Vagina (tissue), 2 donors: ENCODE data around the gene DHX34. TPM values are rescaled to one million over a fixed set of nuclear protein-coding genes. Genes with fewer than 3 reads are reported as not detected.
A peak's percentile ranks its signal among the peaks of the same experiment; 100 is the strongest.
"Not testable (repeated sequence)": the region's sequence is repeated elsewhere in the genome, so short reads cannot be mapped to it uniquely, and the experiment has no call there.

Experiments used
- DNase-seq, 2 donors: peaks; one replicate each; pipeline ENCODE4 v3.0.0-alpha.2; 2017; ENCODE audit errors: extremely low spot score in 2 of 2
- H3K27ac ChIP-seq: fragments of 200-600 bp; sonication (generic); one replicate; pipeline ENCODE4 v1.5.1; 2019
- H3K27me3 ChIP-seq: fragments of 200-600 bp; sonication (generic); one replicate; pipeline ENCODE4 v1.5.1; 2019
- H3K36me3 ChIP-seq, 2 donors: fragments of 200-600 bp; sonication (generic); one replicate each; pipeline ENCODE4 v1.5.1; 2017 to 2019
- H3K4me1 ChIP-seq: fragments of 200-600 bp; sonication (generic); one replicate; pipeline ENCODE4 v1.5.1; 2019
- H3K4me3 ChIP-seq, 2 donors: fragments of 200-600 bp; sonication (generic); 1 replicate in 1 of 2; 2 replicates in 1 of 2; pipeline ENCODE4 v1.5.1; 2016 to 2019
- H3K9me3 ChIP-seq: fragments of 200-600 bp; sonication (generic); one replicate; pipeline ENCODE4 v1.5.1; 2019
- POLR2A ChIP-seq, 2 donors: fragments of 450-650 bp; IDR thresholded peaks; one replicate each; pipeline ENCODE4 v1.6.1; 2017; ENCODE audit warnings: antibody characterized with exemption in 2 of 2, mild to moderate bottlenecking in 2 of 2, moderate library complexity in 2 of 2
- POLR2AphosphoS5 ChIP-seq, 2 donors: sonication (generic); formaldehyde crosslinking; IDR thresholded peaks; one replicate each; pipeline ENCODE4 v1.9.0; 2017; ENCODE audit warnings: antibody characterized with exemption in 2 of 2, mild to moderate bottlenecking in 2 of 2, low read depth in 1 of 2; ENCODE audit not compliant: insufficient read depth in 1 of 2
- intact Hi-C: fragments of 100-400 bp; cut with DNase I; formaldehyde crosslinking; loops from one replicate; pipeline ENCODE4 v1.15.1; 2023
- total RNA-seq: library from RNA; depleted of rRNA; stranded (reverse); fragments of >200 nt; gene quantifications from one replicate; pipeline ENCODE4 v1.2.3, GENCODE V29; 2016
- TF ChIP-seq, protein P1 (sequence below), 3 experiments: fragments of 450-650 bp in 2 of 3; fragments of 200-600 bp in 1 of 3; sonication (generic) in 1 of 3; IDR thresholded peaks; one replicate each; pipeline ENCODE4 v1.5.1; 2017 to 2019; ENCODE audit warnings: antibody characterized with exemption in 3 of 3, mild to moderate bottlenecking in 2 of 3, moderate library complexity in 2 of 3

Gene DHX34, protein sequence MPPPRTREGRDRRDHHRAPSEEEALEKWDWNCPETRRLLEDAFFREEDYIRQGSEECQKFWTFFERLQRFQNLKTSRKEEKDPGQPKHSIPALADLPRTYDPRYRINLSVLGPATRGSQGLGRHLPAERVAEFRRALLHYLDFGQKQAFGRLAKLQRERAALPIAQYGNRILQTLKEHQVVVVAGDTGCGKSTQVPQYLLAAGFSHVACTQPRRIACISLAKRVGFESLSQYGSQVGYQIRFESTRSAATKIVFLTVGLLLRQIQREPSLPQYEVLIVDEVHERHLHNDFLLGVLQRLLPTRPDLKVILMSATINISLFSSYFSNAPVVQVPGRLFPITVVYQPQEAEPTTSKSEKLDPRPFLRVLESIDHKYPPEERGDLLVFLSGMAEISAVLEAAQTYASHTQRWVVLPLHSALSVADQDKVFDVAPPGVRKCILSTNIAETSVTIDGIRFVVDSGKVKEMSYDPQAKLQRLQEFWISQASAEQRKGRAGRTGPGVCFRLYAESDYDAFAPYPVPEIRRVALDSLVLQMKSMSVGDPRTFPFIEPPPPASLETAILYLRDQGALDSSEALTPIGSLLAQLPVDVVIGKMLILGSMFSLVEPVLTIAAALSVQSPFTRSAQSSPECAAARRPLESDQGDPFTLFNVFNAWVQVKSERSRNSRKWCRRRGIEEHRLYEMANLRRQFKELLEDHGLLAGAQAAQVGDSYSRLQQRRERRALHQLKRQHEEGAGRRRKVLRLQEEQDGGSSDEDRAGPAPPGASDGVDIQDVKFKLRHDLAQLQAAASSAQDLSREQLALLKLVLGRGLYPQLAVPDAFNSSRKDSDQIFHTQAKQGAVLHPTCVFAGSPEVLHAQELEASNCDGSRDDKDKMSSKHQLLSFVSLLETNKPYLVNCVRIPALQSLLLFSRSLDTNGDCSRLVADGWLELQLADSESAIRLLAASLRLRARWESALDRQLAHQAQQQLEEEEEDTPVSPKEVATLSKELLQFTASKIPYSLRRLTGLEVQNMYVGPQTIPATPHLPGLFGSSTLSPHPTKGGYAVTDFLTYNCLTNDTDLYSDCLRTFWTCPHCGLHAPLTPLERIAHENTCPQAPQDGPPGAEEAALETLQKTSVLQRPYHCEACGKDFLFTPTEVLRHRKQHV
- 15.2 TPM for total RNA-seq

DNA sequence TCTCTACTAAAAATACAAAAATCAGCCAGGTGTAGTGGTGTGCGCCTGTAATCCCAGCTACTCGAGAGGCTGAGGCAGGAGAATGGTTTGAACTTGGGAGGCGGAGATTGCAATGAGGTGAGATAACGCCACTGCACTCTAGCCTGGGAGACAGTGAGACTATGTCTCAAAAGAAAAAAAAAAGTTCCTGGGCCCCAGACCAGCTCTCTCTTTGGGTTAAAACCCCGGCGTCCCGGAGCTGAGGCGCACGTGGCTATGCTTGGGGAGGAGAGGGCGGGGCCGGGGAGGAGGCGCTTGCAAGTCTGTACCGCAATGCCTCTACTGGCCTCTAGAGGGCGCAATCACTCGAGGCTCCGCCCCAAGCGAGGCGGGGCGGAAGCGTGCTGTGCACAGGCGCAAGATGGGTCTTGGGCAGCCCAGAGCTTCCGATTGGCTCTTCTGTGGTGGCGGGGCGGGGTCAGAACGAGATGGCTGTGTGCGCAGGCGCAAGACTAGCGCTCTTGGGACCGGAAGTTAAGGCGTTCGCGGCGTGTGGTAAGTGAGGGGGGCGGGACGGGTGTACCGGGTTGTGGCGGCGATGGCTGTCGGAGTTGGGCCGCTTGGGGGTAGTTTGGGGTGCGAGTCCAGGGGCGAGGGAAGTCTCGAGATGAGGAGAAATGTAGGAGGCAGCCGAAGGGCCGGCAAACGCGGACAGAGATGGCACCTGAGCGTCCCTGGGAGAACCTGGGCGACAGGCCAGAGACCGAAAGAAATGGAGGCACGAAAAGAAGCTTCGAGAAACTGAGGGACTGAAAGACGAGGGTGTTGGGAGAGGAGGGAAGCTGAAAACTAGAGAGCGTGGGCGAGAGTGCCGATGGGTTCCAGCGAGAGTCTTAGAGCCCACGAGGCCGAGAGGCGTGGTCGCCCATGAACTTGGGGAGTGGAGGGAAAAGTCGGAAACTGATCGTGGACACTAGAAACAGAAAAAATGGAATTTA lies at the start of gene DHX34:
TSS of gene DHX34 (plus strand) at position 497 of the 977 bp plus-strand sequence. CDS start 3,716 bp downstream, outside the sequence.
- H3K4me1 ChIP-seq = peaks cover 14% of the 10 kb centered on the region
- peaks cover 0 to 12% of the 10 kb centered on the region in 2 donors for H3K36me3 ChIP-seq
- peak in 1 of 2 donors; percentile 54 for TF ChIP-seq POLR2A (IDR thresholded peaks at IDR 0.05)
- TF ChIP-seq, protein P1, sequence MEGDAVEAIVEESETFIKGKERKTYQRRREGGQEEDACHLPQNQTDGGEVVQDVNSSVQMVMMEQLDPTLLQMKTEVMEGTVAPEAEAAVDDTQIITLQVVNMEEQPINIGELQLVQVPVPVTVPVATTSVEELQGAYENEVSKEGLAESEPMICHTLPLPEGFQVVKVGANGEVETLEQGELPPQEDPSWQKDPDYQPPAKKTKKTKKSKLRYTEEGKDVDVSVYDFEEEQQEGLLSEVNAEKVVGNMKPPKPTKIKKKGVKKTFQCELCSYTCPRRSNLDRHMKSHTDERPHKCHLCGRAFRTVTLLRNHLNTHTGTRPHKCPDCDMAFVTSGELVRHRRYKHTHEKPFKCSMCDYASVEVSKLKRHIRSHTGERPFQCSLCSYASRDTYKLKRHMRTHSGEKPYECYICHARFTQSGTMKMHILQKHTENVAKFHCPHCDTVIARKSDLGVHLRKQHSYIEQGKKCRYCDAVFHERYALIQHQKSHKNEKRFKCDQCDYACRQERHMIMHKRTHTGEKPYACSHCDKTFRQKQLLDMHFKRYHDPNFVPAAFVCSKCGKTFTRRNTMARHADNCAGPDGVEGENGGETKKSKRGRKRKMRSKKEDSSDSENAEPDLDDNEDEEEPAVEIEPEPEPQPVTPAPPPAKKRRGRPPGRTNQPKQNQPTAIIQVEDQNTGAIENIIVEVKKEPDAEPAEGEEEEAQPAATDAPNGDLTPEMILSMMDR (IDR thresholded peaks at IDR 0.05) = peak; percentile 96 to 100 (median 96)
- peak; percentile 90 to 95 for TF ChIP-seq POLR2AphosphoS5 (IDR thresholded peaks at IDR 0.05; ENCODE audit: insufficient read depth in 1 of 2, low read depth in 1 of 2)
- peak within 1 kb of the TSS; percentile 73 to 77 for H3K4me3 ChIP-seq
- peak; percentile 98 to 99 for DNase-seq
- no peaks in the 10 kb centered on the region for H3K27me3 ChIP-seq
- intact Hi-C loops = no loop called here
- H3K9me3 ChIP-seq = no peaks in the 10 kb centered on the region
- H3K27ac ChIP-seq = peak within 1 kb of the TSS; percentile 59

GRCh38 chr19:47300867-47301266 lies 48.2 kb upstream of the DHX34 start:
- not testable (repeated sequence) for H3K4me3 ChIP-seq, H3K36me3 ChIP-seq, H3K27ac ChIP-seq, H3K9me3 ChIP-seq, H3K27me3 ChIP-seq, DNase-seq, H3K4me1 ChIP-seq
- intact Hi-C loops = loop anchor here (10.0 kb wide), 1 partner anchor 84 kb away; no protein-coding TSS in a partner anchor

- no peak overlapping the region for H3K4me3 ChIP-seq
- H3K9me3 ChIP-seq = no peaks in the 10 kb centered on the region
- no peaks in the 10 kb centered on the region for H3K27me3 ChIP-seq
- no peaks in the 10 kb centered on the region for H3K4me1 ChIP-seq
- no peaks in the 10 kb centered on the region for H3K36me3 ChIP-seq
- TF ChIP-seq, protein P1 (IDR thresholded peaks at IDR 0.05) = no peak
- TF ChIP-seq POLR2A (IDR thresholded peaks at IDR 0.05) (no peak), POLR2AphosphoS5 (IDR thresholded peaks at IDR 0.05; ENCODE audit: insufficient read depth in 1 of 2, low read depth in 1 of 2) (no peak)
- no peak overlapping the region for H3K27ac ChIP-seq
- intact Hi-C loops = loop anchor here (10.0 kb wide), 1 partner anchor 83 kb away; no protein-coding TSS in a partner anchor
- DNase-seq = no peak
Measured at GRCh38 chr19:47302249-47302648, 46.9 kb upstream of the DHX34 start.

DNA sequence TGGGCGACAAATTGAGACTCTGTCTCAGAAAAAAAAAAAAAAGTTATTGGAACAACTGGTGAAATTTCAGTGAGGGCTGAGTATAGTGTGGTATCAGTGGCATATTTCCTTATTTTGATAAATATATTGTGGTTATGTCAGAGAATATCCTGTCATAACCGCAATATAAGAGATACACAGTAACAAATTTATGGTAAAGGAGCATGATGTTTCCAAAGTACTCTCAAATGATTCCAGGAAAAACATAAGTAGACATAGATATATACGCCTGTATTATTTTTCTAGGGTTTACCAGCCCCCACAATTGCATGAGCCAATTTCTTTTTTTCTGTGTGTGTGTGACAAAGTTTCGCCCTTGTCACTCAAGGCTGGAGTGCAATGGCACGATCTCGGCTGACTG lies 45.1 kb upstream of the DHX34 start:
- Histone ChIP-seq H3K4me3 (no peak overlapping the region), H3K4me1 (no peaks in the 10 kb centered on the region), H3K36me3 (no peaks in the 10 kb centered on the region), H3K9me3 (no peaks in the 10 kb centered on the region), H3K27me3 (no peaks in the 10 kb centered on the region), H3K27ac (no peak overlapping the region)
- DNase-seq = no peak
- TF ChIP-seq POLR2AphosphoS5 (IDR thresholded peaks at IDR 0.05; ENCODE audit: insufficient read depth in 1 of 2, low read depth in 1 of 2) (no peak), POLR2A (IDR thresholded peaks at IDR 0.05) (no peak)
- TF ChIP-seq, protein P1 (IDR thresholded peaks at IDR 0.05) = no peak
- intact Hi-C loops = loop anchor here (10.0 kb wide), 1 partner anchor 81 kb away; no protein-coding TSS in a partner anchor
